Measurements from ENCODE around the gene FBXL17. TPM values are rescaled to one million over a fixed set of nuclear protein-coding genes. Genes with fewer than 3 reads are reported as not detected.

The FBXL17 gene
- total and polyA plus RNA-seq, 12 donors: 5.9 to 47.4 (median 41.1) TPM

GRCh38 chr5:107966201-107966600 is 415.7 kb downstream of the FBXL17 start:
- H3K9me3 ChIP-seq: no peaks in the 10 kb centered on the region
- no peak for TF ChIP-seq CTCF (IDR thresholded peaks at IDR 0.05)
- intact Hi-C loops (cut with DNase I): no loop called here
- no peak overlapping the region for H3K27ac ChIP-seq
- WGBS, 2 donors: 72 to 78% methylated on average over 1 of the region's 1 CpG
- peak in 1 of 8 donors; percentile 16 for ATAC-seq
- H3K27me3 ChIP-seq: no peaks in the 10 kb centered on the region
- DNase-seq: no peak
- H3K36me3 ChIP-seq: no peaks in the 10 kb centered on the region
- H3K4me3 ChIP-seq: no peak overlapping the region
- peaks cover 0 to 8% (median 0%) of the 10 kb centered on the region in 9 donors for H3K4me1 ChIP-seq

- TF ChIP-seq CTCF (IDR thresholded peaks at IDR 0.05): no peak
- no peaks in the 10 kb centered on the region for H3K36me3 ChIP-seq
- no peak for ATAC-seq
- intact Hi-C loops (cut with DNase I): no loop called here
- no peaks in the 10 kb centered on the region for H3K27me3 ChIP-seq
- H3K27ac ChIP-seq: no peak overlapping the region
- peaks cover 0 to 8% (median 0%) of the 10 kb centered on the region in 9 donors for H3K4me1 ChIP-seq
- no peaks in the 10 kb centered on the region for H3K9me3 ChIP-seq
- H3K4me3 ChIP-seq: no peak overlapping the region
- DNase-seq: no peak
- WGBS, 2 donors: 95 to 96% methylated on average over 1 of the region's 1 CpG
These were observed 417.2 kb downstream of the FBXL17 start for GRCh38 chr5:107964722-107965121.

- no peaks in the 10 kb centered on the region for H3K36me3 ChIP-seq
- no peaks in the 10 kb centered on the region for H3K27me3 ChIP-seq
- intact Hi-C loops (cut with DNase I): no loop called here
- ATAC-seq (no peak), DNase-seq (no peak)
- H3K27ac ChIP-seq: no peak overlapping the region
- no peaks in the 10 kb centered on the region for H3K4me1 ChIP-seq
- H3K4me3 ChIP-seq: no peak overlapping the region
- TF ChIP-seq CTCF (IDR thresholded peaks at IDR 0.05): no peak
- WGBS, 2 donors: 83 to 87% methylated on average over 4 of the region's 4 CpGs
- H3K9me3 ChIP-seq: no peaks in the 10 kb centered on the region
These were observed 422.2 kb downstream of the FBXL17 start for GRCh38 chr5:107959573-107960279.

GRCh38 chr5:107958861-107959260 is 423.0 kb downstream of the FBXL17 start:
- Histone ChIP-seq H3K27me3 (no peaks in the 10 kb centered on the region), H3K27ac (no peak overlapping the region), H3K4me3 (no peak overlapping the region), H3K4me1 (no peaks in the 10 kb centered on the region), H3K36me3 (no peaks in the 10 kb centered on the region), H3K9me3 (no peaks in the 10 kb centered on the region)
- 94 to 97% methylated on average over 3 of the region's 3 CpGs for whole genome bisulfite sequencing, 2 donors
- no peak for TF ChIP-seq CTCF (IDR thresholded peaks at IDR 0.05)
- ATAC-seq (no peak), DNase-seq (no peak)
- intact Hi-C loops (cut with DNase I): no loop called here

Data from heart right ventricle (tissue), 16 donors.